DMS79 treated with DMSO at 0.1 percent for 48 hours (cell line): Measurements from ENCODE around the gene AP4S1.
A peak's percentile ranks its signal among the peaks of the same experiment; 100 is the strongest.
"Not testable (repeated sequence)": the region's sequence is repeated elsewhere in the genome, so short reads cannot be mapped to it uniquely, and the experiment has no call there.

Source experiments
- DNase-seq: peaks from one replicate; lab custom pipeline; 2025; lab: John Stamatoyannopoulos, UW

Gene AP4S1

DNA sequence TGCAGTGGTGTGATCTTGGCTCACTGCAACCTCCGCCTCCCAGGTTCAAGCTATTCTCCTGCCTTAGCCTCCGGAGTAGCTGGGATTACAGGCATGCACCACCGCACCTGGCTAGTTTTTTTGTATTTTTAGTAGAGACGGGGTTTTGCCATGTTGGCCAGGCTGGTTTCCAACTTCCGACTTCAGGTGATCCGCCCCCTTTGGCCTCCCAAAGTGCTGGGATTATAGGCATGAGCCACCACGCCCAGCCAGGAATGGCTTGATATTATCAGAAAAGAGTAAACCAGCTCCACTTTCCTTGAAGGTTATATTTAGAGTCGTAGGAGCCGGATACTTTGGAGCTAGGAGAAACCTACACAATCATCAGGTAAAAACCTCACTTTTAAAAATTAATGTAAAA is 61.0 kb downstream of the AP4S1 start:
- not testable (repeated sequence) for DNase-seq

DNA sequence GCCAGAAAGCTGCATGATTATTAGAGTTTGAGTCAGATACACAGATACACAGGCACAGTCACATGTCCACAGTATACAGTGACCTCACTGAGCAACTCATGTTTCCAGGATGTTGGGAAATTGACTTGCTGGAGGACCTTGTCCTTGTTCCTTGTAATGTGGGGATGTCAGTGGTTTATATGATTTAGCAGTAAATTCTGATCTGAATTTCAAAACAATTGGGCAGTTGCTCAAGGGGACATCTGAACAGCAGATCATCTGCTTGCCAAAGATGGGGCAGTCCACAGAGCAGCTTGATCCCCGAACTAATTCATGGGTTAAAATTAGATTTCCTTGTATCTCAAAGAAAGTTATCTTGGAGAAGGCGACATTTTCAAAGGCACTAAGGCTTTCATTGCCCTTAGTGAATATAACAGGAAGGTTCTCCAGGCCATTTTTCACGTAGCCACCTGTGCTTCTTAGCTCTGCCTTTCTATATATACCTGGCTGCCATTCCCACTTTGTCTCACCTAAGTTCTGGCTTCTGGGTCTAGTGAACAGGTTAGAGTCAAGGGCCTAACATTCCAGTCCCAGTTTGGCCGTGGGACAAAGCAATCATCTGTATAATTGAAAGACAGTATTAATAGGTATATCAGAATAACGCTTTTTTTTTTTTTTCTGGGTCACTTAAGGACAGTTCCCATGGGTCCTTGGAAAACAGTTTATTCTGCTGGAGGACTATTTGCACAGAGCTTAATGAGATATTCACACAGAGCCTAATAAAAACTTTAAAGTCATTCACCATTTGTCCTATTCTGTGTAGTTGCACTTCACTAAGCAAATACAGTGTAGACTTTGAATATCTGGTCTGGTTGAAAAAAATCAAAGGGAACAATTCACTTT is 65.7 kb downstream of the AP4S1 start:
- peak; percentile 94 for DNase-seq

DNA sequence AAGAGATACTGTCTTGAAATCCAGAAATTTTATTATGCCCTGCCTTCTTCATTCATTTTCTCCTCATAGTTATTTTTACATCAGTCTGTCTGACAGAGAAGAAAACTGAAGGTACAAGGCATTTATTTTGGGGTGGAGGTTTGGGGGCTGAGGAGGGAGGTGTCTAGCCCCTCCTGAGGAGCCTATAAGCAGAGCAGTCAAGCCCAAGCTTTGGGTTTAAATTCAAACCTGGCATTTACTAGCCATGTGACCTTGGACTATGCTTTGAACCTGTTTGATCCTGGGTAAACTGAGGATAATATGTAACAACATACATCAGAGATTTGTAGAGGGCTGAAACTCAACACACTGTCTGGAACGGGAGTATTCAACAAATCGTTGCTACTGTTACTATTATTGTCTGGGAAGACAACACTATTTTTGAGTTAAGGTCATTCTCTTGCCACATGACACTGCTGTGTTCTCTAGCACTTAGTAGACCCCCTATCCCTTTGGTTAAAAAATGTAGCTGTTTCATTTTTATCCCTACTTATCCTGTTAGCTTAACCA is 66.8 kb downstream of the AP4S1 start:
- DNase-seq: no peak

DNA sequence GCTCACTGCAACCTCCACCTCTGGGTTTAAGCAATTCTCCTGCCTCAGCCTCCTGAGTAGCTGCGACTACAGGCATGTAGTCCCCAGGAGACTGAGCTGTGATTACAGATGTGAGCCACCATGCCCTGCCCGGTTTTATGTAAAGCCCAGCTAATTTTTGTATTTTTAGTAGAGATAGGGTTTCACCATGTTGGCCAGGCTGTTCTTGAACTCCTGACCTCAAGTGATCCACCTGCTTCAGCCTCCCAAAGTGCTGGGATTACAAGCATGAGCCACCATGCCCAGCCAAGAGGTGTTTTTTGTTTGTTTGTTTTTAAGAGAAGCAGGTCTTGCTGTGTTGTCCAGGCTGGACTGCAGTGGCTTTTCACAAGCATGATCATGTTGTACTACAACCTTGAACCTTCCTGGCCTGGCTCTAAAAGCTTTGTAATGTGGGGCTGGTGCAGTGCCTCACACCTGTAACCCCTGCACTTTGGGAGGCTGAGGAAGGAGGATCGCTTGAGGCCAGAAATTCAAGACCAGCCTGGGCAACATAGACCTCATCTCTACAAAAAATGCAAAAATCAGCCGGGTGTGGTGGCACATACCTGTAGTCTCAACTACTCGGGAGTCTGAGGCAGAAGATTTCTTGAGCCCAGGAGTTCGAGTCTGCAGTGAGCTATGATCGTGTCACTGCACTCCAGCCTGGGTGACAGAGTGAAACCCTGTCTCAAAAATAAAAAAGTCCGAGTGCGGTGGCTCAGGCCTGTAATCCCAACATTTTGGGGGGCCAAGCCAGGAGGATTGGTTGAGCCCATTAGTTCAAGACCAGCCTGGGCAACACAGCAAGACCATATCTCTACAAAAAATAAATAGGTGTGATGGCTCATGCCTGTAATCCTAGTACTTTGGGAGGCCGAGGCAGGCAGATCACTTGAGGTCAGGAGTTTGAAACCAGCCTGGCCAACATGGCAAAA is 68.7 kb downstream of the AP4S1 start:
- not testable (repeated sequence) for DNase-seq

DNA sequence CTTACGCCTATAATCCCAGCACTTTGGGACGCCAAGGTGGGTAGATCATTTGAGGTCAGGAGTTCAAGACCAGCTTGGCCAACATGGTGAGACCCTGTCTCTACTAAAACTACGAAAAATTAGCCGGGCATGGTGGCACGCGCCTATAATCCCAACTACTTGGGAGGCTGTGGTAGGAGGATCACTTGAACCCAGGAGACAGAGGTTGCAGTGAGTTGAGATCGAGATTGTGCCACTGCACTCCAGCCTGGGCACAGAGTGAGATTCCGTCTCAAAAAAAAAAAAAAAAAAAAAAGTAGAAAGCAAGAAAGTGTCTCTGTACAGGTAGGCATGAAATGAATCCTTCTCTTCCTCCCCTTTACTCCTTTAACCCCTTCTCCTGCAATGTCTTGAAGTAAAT is 70.4 kb downstream of the AP4S1 start:
- DNase-seq: not testable (repeated sequence)

DNA sequence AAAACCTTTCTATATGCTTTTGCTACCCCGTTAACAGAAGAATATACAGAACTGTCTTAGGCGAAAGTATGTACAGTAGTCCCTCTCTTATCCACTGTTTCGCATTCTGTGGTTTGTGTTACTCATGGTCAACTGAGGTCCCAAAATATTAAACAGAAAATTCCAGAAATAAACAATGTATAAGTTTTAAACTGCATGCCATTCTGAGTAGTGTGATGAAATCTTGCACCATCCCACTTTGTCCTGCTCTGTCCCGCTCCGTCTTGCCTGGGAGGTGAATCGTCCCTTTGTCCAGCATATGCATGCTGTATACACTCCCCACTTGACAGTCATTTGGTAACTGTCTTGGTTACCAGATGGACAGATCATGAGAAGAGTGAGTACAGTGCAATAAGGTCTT is 70.8 kb downstream of the AP4S1 start:
- no peak for DNase-seq

DNA sequence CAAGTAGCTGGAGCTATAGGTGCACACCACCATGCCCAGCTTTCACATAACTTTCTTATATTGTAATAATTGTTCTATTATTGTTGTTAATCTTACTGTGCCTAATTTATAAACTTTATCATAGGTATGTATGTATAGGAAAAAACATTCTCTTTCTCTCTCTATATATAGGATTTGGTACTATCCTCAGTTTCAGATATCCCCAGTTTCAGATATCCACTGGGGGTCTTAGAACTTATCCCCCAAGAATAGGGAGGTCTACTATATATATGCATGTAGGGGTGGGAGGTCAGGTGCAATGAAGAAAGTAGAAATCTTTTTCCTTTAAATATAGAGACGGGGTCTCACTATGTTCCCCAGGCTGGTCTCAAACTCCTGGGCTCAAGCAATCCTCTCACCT is 71.6 kb downstream of the AP4S1 start:
- no peak for DNase-seq

DNA sequence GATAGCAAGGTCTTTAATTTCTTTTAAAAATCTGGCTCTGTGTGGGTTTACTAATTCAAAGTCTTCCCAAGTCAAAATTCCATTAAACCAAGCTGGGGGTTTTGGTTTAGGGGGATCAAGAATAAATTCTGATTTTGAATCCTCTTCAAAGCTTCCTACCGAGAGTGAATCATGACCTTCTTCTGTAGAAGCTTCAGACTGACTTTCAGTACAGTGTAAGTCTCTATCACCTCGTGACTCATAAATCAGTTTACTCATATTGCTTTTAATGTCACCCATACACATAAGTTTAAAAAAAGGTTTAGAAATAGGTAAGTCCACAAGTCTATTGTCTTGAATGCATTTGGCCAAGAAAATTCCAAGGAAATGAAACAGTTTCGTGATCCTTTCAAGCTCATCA is 81.3 kb downstream of the AP4S1 start:
- DNase-seq: no peak

DNA sequence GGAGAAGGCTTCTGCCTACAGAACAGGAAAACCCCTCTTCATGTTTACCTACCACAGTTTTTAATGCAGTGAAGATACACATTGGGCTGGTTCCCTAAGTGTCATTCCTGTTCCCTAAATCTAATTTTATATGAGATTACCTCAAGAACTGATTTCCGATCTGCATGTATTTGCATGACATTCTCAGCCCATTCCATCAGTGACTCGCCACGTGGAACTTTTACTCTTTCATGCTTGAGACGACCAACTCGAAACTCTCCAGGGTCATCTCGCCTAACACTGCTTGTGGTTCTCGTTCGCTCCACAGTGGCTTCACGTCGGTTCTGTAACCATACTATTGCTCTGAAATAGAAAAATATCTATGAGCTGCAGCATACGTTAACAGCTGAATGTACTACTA is 83.8 kb downstream of the AP4S1 start:
- DNase-seq: no peak

DNA sequence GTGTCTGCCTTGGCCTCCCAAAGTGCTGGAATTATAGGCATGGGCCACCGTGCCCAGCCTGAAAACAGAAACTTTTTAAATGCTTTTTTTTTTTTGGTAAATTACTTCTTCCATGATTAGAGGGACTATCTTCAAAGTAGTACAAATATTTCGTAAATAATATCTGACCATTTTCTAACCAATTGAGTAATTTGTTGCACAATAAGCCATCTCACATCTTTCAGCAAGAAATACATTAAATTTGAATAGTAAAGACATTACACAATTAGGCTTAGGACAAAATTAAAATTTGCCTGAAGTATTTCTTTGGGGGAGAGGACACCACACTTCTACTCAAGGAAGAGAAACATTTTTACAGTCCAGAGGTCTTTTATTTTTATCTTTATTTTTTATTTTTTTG is 85.4 kb downstream of the AP4S1 start:
- no peak for DNase-seq

DNA sequence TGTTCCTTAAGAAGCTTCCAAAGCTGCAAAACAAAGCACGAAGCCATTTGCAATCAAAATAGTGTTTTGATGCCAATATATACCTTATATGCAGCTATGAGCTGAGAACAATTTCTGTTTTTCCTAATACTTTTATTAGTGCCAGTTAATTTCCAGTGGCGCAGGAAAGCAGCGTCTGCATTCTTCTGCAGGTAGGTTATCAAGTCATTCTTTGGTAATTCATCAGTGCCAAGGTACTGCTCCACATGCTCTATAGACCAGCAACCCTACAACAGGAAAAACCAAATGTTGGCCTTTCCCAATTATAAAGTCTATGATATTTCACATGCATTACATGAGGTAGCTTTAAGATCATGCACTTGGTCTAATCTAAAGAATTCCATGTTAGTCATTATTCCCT is 88.3 kb downstream of the AP4S1 start:
- DNase-seq: no peak

DNA sequence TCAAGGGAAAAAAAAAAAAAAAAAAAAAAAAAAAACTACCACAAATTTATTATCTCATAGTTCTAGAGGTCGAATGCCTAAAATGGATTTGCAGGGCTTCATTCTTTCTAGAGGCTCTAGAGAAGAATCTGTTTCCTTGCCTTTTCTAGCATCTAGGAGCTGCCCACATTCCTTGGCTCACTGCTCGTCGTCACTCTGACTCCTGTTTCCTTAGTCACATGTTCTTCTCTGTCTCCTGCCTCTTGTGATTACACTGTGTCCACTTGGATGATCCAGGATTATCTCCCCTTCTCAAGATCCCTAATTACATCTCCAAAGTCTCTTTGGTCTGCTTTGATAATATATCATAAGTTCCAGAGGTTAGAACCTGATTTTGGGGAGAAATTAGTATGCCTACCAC is 93.4 kb downstream of the AP4S1 start:
- no peak for DNase-seq

DNA sequence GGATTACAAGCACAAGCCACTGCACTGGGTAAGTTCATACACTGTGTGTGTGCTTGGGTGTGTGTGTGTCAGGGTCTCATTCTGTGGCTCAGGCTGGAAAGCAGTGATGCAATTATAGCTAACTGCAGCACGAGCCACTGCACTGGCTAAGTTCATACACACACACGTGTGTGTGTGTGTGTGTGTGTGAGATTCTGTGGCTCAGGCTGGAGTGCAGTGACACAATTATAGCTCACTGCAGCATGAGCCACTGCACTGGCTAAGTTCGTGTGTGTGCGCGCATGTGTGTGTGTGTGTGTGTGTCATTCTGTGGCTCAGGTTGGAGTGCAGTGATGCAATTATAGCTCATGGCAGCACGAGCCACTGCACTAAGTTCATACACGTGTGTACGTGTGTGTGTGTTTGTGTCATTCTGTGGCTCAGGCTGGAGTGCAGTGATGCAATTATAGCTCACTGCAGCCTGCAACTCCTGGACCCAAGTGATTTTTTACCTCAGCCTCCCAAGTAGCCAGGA is 96.7 kb downstream of the AP4S1 start:
- no peak for DNase-seq

DNA sequence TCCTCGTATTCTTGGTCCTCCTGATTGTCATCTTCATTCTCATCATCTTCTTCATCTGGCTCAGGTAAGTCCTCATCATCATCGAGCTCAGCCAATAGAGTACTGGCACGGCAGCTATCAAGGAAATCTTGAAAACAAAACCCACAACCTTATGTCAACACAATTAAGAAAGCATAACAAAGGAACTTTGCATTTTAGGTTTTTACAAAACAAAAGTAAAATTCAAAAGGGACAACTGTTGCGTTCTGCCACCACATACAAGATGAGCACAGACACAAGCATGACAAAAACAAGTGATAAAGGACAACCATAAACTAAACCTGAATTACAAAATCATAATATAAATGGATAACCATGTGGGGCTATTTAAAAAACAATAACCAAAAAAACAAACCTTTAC is 97.5 kb downstream of the AP4S1 start:
- no peak for DNase-seq

DNA sequence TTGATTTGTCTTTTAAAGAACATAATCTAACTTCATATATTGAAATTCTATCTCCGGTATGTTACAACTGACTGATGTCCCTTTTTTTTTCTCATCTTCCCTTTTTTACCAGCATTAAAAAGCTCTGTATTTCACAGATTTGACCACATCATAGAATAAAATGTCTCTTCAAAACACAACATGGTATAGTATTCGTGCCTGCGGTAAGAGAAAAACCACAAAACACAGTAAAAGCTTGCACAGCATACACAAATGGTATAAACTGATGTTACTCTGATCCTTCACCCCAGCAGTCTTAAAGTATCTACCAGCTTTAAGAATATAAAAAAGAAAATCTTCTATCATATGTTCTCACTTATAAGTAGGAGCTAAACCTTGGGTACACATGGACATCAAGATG is 98.7 kb downstream of the AP4S1 start:
- no peak for DNase-seq

DNA sequence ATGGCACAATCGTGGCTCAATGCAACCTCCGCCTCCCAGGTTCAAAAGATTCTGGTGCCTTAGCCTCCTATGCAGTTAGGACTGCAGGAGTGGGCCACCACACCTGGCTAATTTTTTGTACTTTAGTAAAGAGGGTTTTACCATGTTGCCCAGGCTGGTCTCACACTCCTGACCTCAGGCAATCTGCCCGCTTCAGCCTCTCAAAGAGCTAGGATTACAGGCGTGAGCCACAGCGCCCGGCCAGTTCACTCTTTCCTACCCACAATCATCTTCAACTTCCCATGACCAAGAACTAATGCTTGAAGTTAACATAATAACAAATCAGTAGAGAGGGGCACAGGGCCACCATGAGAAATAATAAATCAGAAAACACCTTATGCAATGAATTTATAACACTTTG is 99.8 kb downstream of the AP4S1 start:
- no peak for DNase-seq

DNA sequence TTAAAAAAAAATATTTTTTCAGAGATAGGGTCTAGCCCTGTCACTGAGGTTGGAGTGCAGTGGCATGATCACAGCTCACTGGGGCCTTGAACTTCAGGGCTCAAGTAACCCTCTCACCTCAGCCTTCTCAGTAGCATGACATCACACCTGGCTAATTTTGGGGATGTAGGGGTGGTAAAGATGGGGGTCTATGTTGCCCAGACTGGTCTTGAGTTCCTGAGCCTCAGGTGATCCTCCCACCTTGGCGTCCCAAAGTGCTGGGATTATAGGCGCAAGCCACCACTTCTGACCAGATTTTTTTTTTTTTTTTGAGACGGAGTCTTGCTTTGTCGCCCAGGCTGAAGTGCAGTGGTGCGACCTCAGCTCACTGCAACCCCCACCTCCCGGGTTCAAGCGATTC is 101.2 kb downstream of the AP4S1 start:
- no peak for DNase-seq

DNA sequence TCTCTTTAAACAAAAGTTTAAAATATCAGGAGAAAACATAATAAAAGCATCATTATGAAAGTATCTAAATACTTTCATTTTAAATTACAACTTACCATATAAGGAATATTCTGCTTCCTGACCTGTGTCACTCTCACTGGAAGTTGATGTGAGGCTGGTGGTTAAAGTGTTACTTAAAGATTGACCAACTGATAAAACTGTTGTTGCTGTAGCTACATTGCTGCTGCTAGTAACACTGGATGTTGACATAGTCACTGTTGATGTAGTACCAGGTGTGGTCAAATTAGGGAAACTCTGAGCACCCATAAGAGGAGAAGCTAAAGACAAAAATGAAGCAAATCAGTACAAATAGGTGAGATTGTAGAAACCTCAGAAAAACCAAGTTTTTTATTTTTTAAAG is 102.2 kb downstream of the AP4S1 start:
- no peak for DNase-seq

DNA sequence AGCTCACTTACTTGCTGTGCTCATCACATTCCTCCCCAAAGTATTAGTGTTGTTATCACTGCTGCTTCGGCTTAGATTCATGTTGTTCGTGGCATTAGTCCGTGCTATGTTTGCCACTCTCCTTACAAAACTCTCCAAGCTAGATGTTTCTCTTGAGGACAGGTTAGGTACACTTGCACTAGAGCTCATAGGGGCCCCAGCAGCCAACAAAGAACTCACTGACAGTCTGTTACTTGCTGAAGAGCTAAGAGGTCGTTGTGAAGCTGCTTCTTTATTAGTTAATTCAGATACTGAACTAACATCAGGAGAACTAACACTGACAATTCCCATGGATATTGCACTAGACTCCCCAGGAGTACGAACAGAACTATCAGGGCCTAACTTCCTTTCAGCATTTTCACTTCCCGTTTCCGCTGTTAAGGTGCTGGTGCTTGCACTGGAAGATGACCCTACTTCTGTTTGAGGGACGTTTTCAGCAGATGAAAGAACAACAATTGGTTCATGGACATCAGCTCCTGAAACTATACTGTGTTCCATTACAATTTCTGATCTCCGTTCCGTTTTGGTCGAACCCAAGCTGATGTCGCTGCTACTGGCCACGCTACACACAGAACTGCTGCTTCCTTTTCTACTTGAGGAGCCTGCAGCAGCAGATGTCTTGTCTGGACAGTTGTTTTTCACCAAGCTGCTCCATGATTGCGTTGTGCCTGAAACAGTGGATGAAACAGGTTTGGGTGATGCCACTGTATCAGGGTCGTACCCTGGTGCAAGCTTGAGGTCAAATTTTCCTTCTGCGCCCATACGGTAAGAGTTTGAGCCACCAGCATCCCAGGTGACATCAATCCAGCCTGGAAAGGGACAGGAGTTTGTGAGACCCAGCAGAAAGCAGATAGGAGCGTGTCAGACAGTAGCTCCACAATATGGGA is 103.4 kb downstream of the AP4S1 start:
- no peak for DNase-seq

DNA sequence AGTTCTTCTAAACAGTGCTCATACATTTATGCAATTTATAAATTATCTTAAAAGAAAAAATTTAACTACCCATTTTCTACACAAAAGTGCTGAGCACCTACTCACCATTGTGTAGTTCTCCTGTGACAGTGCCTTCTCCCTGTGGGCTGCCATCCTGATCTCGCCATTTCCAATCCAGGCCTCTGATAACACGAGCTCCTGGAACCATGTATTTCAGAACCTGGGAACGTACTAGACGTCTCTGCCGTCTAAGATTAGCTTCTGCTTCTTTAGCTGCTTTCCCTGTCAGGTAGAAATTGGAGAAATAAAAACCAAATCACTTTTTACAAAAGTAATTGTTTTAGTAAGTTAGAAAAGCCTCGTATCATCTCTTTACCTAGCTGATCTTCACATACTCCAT is 107.7 kb downstream of the AP4S1 start:
- no peak for DNase-seq

DNA sequence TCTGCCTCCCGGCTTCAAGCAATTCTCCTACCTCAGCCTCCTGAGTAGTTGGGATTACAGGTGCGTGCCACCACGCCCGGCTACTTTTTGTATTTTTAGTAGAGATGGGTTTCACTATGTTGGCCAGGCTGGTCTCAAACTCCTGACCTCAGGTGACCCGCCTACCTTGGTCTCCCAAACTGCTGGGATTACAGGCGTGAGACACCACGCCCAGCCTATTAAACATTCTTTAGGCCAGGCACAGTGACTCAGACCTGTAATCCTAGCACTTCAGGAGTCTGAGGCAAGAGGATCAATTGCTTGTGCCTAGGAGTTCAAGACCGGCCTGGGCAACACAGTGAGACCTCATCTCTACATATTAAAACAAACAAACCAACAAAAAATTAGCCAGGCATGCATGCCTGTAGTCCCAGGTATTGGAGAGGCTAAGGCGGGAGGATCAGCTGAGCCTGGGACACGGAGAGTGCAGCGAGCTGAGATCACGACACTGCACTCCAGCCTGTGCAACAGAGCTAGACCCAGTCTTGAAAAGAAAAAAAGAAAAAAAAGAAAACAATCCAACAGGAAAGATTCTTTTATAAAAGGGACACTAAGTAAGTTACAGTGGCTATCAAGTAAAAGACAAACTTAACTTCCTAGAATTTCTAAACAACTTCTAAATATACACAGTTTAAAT is 111.9 kb downstream of the AP4S1 start:
- no peak for DNase-seq
